Liver (tissue), 9 donors: ENCODE results near the gene RGS10. TPM values are rescaled to one million over a fixed set of nuclear protein-coding genes. Genes with fewer than 3 reads are reported as not detected.

ENCODE experiments used
- DNase-seq: peaks from one replicate; pipeline ENCODE4 v3.0.0-alpha.2; 2017; ENCODE audit warnings: low spot score
- H3K27ac ChIP-seq, 2 donors: one replicate each; pipeline ENCODE4 v1.7.0; 2013; ENCODE audit warnings: inconsistent platforms in 2 of 2, low read length in 2 of 2, control low read depth in 1 of 2, low read depth in 1 of 2, mild to moderate bottlenecking in 1 of 2
- H3K27me3 ChIP-seq, 4 donors: one replicate each; pipeline versions ENCODE4 v1.6.1 to v1.7.0; 2013; ENCODE audit warnings: low read length in 3 of 4, inconsistent platforms in 1 of 4, mild to moderate bottlenecking in 1 of 4, moderate library complexity in 1 of 4; ENCODE audit not compliant: control insufficient read depth in 4 of 4, insufficient read depth in 4 of 4
- H3K36me3 ChIP-seq, 4 donors: one replicate each; pipeline versions ENCODE4 v1.6.1 to v1.7.0; 2013; ENCODE audit warnings: low read length in 3 of 4, mild to moderate bottlenecking in 3 of 4, low read depth in 1 of 4, moderate library complexity in 1 of 4; ENCODE audit not compliant: control insufficient read depth in 4 of 4, insufficient read depth in 3 of 4
- H3K4me1 ChIP-seq, 4 donors: one replicate each; pipeline versions ENCODE4 v1.6.1 to v1.7.0; 2013; ENCODE audit warnings: low read length in 3 of 4, mild to moderate bottlenecking in 3 of 4, moderate library complexity in 1 of 4; ENCODE audit not compliant: control insufficient read depth in 4 of 4, insufficient read depth in 4 of 4
- H3K4me3 ChIP-seq, 3 donors: one replicate each; pipeline versions ENCODE4 v1.6.1 to v1.7.0; 2013; ENCODE audit warnings: low read length in 3 of 3, control low read depth in 1 of 3, low read depth in 1 of 3, mild to moderate bottlenecking in 1 of 3
- H3K9ac ChIP-seq, 2 donors: one replicate each; pipeline ENCODE4 v1.7.0; 2013; ENCODE audit warnings: low read length in 2 of 2, mild to moderate bottlenecking in 2 of 2, moderate library complexity in 2 of 2, control low read depth in 1 of 2, low read depth in 1 of 2
- H3K9me3 ChIP-seq, 4 donors: one replicate each; pipeline versions ENCODE4 v1.6.1 to v1.7.0; 2013; ENCODE audit warnings: low read length in 3 of 4; ENCODE audit not compliant: control insufficient read depth in 4 of 4
- ATF3 ChIP-seq: IDR thresholded peaks from 2 replicates; pipeline ENCODE4 v1.6.1; 2016; ENCODE audit warnings: antibody characterized with exemption
- CTCF ChIP-seq: fragments of 150-350 bp; IDR thresholded peaks from 2 replicates; pipeline ENCODE4 v1.5.1; 2017; ENCODE audit warnings: improper control_type of control experiment, low read depth, low read length; ENCODE audit not compliant: missing input control
- EGR1 ChIP-seq, 2 donors: IDR thresholded peaks; 2 replicates each; pipeline ENCODE4 v1.6.1; 2016 to 2018; ENCODE audit warnings: antibody characterized with exemption in 2 of 2, low read depth in 2 of 2
- FOXA1 ChIP-seq: IDR thresholded peaks from 2 replicates; pipeline ENCODE4 v1.6.1; 2016; ENCODE audit warnings: antibody characterized with exemption
- FOXA2 ChIP-seq: IDR thresholded peaks from 2 replicates; pipeline ENCODE4 v1.6.1; 2016; ENCODE audit warnings: antibody characterized with exemption
- GABPA ChIP-seq, 2 donors: IDR thresholded peaks in 1 of 2; conservative IDR thresholded peaks in 1 of 2; 2 replicates each; pipeline ENCODE4 v1.6.1; 2016; ENCODE audit warnings: antibody characterized with exemption in 2 of 2, mild to moderate bottlenecking in 1 of 2, moderate library complexity in 1 of 2
- HNF4A ChIP-seq, 2 donors: conservative IDR thresholded peaks; 2 replicates each; pipeline ENCODE4 v1.6.1; 2016; ENCODE audit warnings: antibody characterized with exemption in 2 of 2, mild to moderate bottlenecking in 2 of 2
- HNF4G ChIP-seq: IDR thresholded peaks from 2 replicates; pipeline ENCODE4 v1.6.1; 2016; ENCODE audit warnings: antibody characterized with exemption
- JUND ChIP-seq, 2 donors: IDR thresholded peaks; 2 replicates each; pipeline ENCODE4 v1.6.1; 2016; ENCODE audit warnings: antibody characterized with exemption in 2 of 2
- MAX ChIP-seq: IDR thresholded peaks from 2 replicates; pipeline ENCODE4 v1.6.1; 2016; ENCODE audit warnings: antibody characterized with exemption
- NR2F2 ChIP-seq: IDR thresholded peaks from 2 replicates; pipeline ENCODE4 v1.6.1; 2016; ENCODE audit warnings: antibody characterized with exemption
- RAD21 ChIP-seq, 2 donors: IDR thresholded peaks; 2 replicates each; pipeline ENCODE4 v1.6.1; 2016; ENCODE audit warnings: antibody characterized with exemption in 2 of 2, mild to moderate bottlenecking in 2 of 2
- REST ChIP-seq: IDR thresholded peaks from 2 replicates; pipeline ENCODE4 v1.6.1; 2016; ENCODE audit warnings: antibody characterized with exemption, mild to moderate bottlenecking
- RXRA ChIP-seq, 2 donors: IDR thresholded peaks; 2 replicates each; pipeline ENCODE4 v1.6.1; 2017 to 2018; ENCODE audit warnings: antibody characterized with exemption in 2 of 2, mild to moderate bottlenecking in 1 of 2
- SP1 ChIP-seq: IDR thresholded peaks from 2 replicates; pipeline ENCODE4 v1.6.1; 2018; ENCODE audit warnings: antibody characterized with exemption, mild to moderate bottlenecking
- TAF1 ChIP-seq: conservative IDR thresholded peaks from 2 replicates; pipeline ENCODE4 v1.6.1; 2016; ENCODE audit warnings: antibody characterized with exemption, mild to moderate bottlenecking
- YY1 ChIP-seq: IDR thresholded peaks from 2 replicates; pipeline ENCODE4 v1.6.1; 2016; ENCODE audit warnings: antibody characterized with exemption, mild to moderate bottlenecking
- ZBTB33 ChIP-seq: IDR thresholded peaks from 2 replicates; pipeline ENCODE4 v1.6.1; 2016; ENCODE audit warnings: antibody characterized with exemption
- WGBS: extraction: QIAGEN DNeasy Blood & Tissue Kit; methylation state at CpG from one replicate; pipeline ENCODE4 v1.1.7; 2013; 5-methylcytosine and 5-hydroxymethylcytosine counted together
- polyA plus RNA-seq, 2 donors: library from polyadenylated mRNA; stranded (reverse) in 1 of 2; unstranded in 1 of 2; fragments of 200-250 nt in 1 of 2; fragments of >200 nt in 1 of 2; fragmentation: Nextera tagmentation in 1 of 2; extraction: Ambion mirVana in 1 of 2; gene quantifications; one replicate each; pipeline versions ENCODE4 v1.2.1 to v1.2.3, GENCODE V29; 2013 to 2015
- total RNA-seq, 2 donors: library from RNA; depleted of rRNA; stranded (reverse); fragments of >200 nt; gene quantifications; one replicate each; pipeline ENCODE4 v1.2.3, GENCODE V29; 2014
- donor health status: healthy.
- donor health status: healthy.
- donor health status: healthy.
- donor health status: healthy.
- donor health status: healthy.

Gene RGS10
- total and polyA plus RNA-seq, 4 donors, result 1.8 to 51.9 (median 2.2) TPM

GRCh38 chr10:119499677-119500002 lies 42.9 kb downstream of the RGS10 start:
- H3K9ac ChIP-seq, result no peak overlapping the region
- no peaks in the 10 kb centered on the region for H3K9me3 ChIP-seq
- no peak for TF ChIP-seq JUND (IDR thresholded peaks at IDR 0.05)
- TF ChIP-seq ZBTB33, result no peak
- no peak for TF ChIP-seq RAD21 (IDR thresholded peaks at IDR 0.05)
- no peak for TF ChIP-seq ATF3
- no peak for TF ChIP-seq CTCF
- no peak for TF ChIP-seq FOXA1
- TF ChIP-seq NR2F2, result no peak
- TF ChIP-seq REST, result no peak
- no peak for TF ChIP-seq MAX
- TF ChIP-seq YY1, result no peak
- no peak for TF ChIP-seq HNF4G
- no peak for TF ChIP-seq RXRA (IDR thresholded peaks at IDR 0.05)
- no peak for TF ChIP-seq TAF1
- TF ChIP-seq FOXA2, result no peak
- no peak for TF ChIP-seq GABPA (IDR thresholded peaks at IDR 0.05 in 1 of 2, conservative IDR thresholded peaks at IDR 0.05 in 1 of 2)
- no peak for TF ChIP-seq EGR1 (IDR thresholded peaks at IDR 0.05; ENCODE audit: low read depth in 2 of 2)
- TF ChIP-seq HNF4A (conservative IDR thresholded peaks at IDR 0.05), result no peak
- no peak for TF ChIP-seq SP1
- no peak overlapping the region for H3K4me3 ChIP-seq
- 48% methylated on average over 5 of the region's 5 CpGs for WGBS
- no peaks in the 10 kb centered on the region for H3K4me1 ChIP-seq
- DNase-seq, result no peak
- no peak overlapping the region for H3K27ac ChIP-seq
- no peaks in the 10 kb centered on the region for H3K27me3 ChIP-seq
- no peaks in the 10 kb centered on the region for H3K36me3 ChIP-seq
